Osteoblast (primary cell): ENCODE data around the gene SLC41A3. TPM values are rescaled to one million over a fixed set of nuclear protein-coding genes. Genes with fewer than 3 reads are reported as not detected.
"Not testable (repeated sequence)": the region's sequence is repeated elsewhere in the genome, so short reads cannot be mapped to it uniquely, and the experiment has no call there.

Experiments
- DNase-seq: peaks from one replicate; pipeline ENCODE4 v3.0.0; 2011; ENCODE audit warnings: low spot score, mixed read lengths; ENCODE audit not compliant: insufficient read length; ENCODE audit errors: missing footprints
- H2AFZ ChIP-seq: 2 replicates; pipeline ENCODE4 v1.6.0; 2011; ENCODE audit warnings: mild to moderate bottlenecking, low read length
- H3K27ac ChIP-seq: 2 replicates; pipeline ENCODE4 v1.5.1; 2011; ENCODE audit warnings: mild to moderate bottlenecking, low read depth, low read length, moderate library complexity
- H3K27me3 ChIP-seq: 2 replicates; pipeline ENCODE4 v1.6.0; 2012; ENCODE audit warnings: mild to moderate bottlenecking, control low read depth, inconsistent platforms, low read length, moderate library complexity; ENCODE audit not compliant: insufficient read depth
- H3K36me3 ChIP-seq: 2 replicates; pipeline ENCODE4 v1.5.1; 2011; ENCODE audit warnings: mild to moderate bottlenecking, low read length, control low read depth, moderate library complexity; ENCODE audit not compliant: insufficient read depth
- H3K4me1 ChIP-seq: 2 replicates; pipeline ENCODE4 v1.5.1; 2011; ENCODE audit warnings: mild to moderate bottlenecking, low read length, control low read depth, moderate library complexity; ENCODE audit not compliant: insufficient read depth
- H3K4me2 ChIP-seq: 2 replicates; pipeline ENCODE4 v1.6.0; 2011; ENCODE audit warnings: mild to moderate bottlenecking, low read length; ENCODE audit not compliant: insufficient read depth
- H3K4me3 ChIP-seq: fragments of 200-600 bp; sonication (generic); 3 replicates; pipeline ENCODE4 v1.5.1; 2012; ENCODE audit warnings: mild to moderate bottlenecking, low read length, inconsistent platforms; ENCODE audit not compliant: insufficient read depth
- H3K79me2 ChIP-seq: 2 replicates; pipeline ENCODE4 v1.6.0; 2012; ENCODE audit warnings: mild to moderate bottlenecking, low read length, control low read depth, inconsistent platforms; ENCODE audit not compliant: insufficient read depth
- H3K9me3 ChIP-seq: 2 replicates; pipeline ENCODE4 v1.5.1; 2011; ENCODE audit warnings: low read depth, low read length, control low read depth
- H4K20me1 ChIP-seq: 2 replicates; pipeline ENCODE4 v1.6.0; 2012; ENCODE audit warnings: mild to moderate bottlenecking, low read length, control low read depth; ENCODE audit not compliant: insufficient read depth
- total RNA-seq: library from RNA; depleted of rRNA; stranded (reverse); fragments of >200 nt; gene quantifications from 2 replicates; pipeline ENCODE4 v1.2.3, GENCODE V29; 2012
- TF ChIP-seq, protein P1 (sequence below): IDR thresholded peaks from 2 replicates; pipeline ENCODE4 v1.5.1; 2011; ENCODE audit warnings: mild to moderate bottlenecking, low read depth, low read length, moderate library complexity; ENCODE audit errors: extremely low read depth

SLC41A3 gene
- total RNA-seq, 1 donor, result 59.4 TPM

DNA sequence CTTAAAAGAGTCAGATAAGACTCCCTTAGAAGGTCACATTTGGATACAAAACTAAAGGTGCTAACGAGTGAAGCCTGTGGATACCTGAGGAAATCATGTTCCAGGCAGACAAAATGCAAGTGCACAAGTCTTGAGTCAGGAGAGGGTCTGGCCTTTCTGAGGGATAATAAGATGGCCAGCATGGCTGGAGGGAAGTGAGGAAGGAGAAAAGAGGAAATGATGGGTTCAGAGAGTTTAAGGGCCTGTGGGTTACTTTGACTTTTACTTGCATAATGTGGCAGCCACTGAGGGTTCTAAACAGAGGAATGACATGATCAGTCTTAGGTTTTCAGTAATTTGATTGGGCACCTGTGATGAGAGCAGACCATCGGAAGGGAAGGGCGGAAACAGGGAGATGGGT lies 118.4 kb downstream of the SLC41A3 start:
- Histone ChIP-seq H3K4me1 (no peaks in the 10 kb centered on the region), H3K79me2 (no peaks in the 10 kb centered on the region), H3K4me2 (no peak overlapping the region), H3K9me3 (no peaks in the 10 kb centered on the region), H4K20me1 (no peaks in the 10 kb centered on the region), H3K36me3 (no peaks in the 10 kb centered on the region), H3K27ac (no peak overlapping the region), H2AFZ (no peak overlapping the region), H3K4me3 (no peak overlapping the region), H3K27me3 (peaks cover 41% of the 10 kb centered on the region)
- no peak for DNase-seq
- TF ChIP-seq, protein P1, sequence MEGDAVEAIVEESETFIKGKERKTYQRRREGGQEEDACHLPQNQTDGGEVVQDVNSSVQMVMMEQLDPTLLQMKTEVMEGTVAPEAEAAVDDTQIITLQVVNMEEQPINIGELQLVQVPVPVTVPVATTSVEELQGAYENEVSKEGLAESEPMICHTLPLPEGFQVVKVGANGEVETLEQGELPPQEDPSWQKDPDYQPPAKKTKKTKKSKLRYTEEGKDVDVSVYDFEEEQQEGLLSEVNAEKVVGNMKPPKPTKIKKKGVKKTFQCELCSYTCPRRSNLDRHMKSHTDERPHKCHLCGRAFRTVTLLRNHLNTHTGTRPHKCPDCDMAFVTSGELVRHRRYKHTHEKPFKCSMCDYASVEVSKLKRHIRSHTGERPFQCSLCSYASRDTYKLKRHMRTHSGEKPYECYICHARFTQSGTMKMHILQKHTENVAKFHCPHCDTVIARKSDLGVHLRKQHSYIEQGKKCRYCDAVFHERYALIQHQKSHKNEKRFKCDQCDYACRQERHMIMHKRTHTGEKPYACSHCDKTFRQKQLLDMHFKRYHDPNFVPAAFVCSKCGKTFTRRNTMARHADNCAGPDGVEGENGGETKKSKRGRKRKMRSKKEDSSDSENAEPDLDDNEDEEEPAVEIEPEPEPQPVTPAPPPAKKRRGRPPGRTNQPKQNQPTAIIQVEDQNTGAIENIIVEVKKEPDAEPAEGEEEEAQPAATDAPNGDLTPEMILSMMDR, result no peak

DNA sequence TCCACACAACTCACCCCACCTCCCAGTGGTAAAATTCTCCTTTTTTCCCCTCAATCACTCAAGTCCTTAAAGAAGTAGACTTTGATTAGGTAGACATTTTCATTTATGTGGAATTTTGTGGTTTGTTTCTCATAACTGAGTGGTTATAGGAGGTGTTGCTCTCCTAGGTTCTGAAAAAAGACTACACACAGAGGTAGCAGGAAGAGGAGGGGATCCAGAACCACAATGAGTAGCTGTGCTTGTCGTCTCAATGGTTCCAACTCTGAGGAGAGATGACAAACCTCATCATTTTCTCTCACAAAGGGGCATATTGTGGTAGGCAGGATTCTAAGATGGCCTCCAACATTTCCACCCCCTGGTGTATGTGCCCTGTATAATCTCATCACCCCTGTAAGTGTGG lies 120.1 kb downstream of the SLC41A3 start:
- not testable (repeated sequence) for H3K4me2 ChIP-seq, H3K9me3 ChIP-seq, H3K4me1 ChIP-seq, H4K20me1 ChIP-seq, H3K4me3 ChIP-seq, H2AFZ ChIP-seq, H3K27ac ChIP-seq, H3K79me2 ChIP-seq, DNase-seq, H3K36me3 ChIP-seq
- H3K27me3 ChIP-seq, result peaks cover 36% of the 10 kb centered on the region

DNA sequence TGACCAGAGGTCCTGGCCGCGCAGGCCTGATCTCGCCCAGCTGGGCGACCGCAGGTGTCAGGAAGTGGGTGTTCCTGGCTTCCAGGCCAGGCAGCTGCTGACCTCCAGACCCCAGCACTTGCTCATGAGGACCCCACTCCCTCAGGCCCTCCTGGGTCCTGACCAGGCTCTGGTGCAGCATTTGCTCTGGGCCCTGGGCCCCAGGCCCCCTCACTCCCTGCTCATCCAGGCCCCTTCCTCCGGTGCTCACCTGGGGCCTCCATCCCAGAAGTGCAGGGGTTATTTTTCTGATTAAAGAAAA lies 122.7 kb downstream of the SLC41A3 start:
- Histone ChIP-seq H3K36me3 (no peaks in the 10 kb centered on the region), H3K4me1 (no peaks in the 10 kb centered on the region), H3K4me2 (no peak overlapping the region), H3K9me3 (no peaks in the 10 kb centered on the region), H4K20me1 (no peaks in the 10 kb centered on the region), H3K79me2 (no peaks in the 10 kb centered on the region), H3K27ac (no peak overlapping the region), H3K27me3 (peaks cover 16% of the 10 kb centered on the region), H3K4me3 (no peak overlapping the region), H2AFZ (no peak overlapping the region)
- DNase-seq, result no peak
- TF ChIP-seq, protein P1, result no peak

DNA sequence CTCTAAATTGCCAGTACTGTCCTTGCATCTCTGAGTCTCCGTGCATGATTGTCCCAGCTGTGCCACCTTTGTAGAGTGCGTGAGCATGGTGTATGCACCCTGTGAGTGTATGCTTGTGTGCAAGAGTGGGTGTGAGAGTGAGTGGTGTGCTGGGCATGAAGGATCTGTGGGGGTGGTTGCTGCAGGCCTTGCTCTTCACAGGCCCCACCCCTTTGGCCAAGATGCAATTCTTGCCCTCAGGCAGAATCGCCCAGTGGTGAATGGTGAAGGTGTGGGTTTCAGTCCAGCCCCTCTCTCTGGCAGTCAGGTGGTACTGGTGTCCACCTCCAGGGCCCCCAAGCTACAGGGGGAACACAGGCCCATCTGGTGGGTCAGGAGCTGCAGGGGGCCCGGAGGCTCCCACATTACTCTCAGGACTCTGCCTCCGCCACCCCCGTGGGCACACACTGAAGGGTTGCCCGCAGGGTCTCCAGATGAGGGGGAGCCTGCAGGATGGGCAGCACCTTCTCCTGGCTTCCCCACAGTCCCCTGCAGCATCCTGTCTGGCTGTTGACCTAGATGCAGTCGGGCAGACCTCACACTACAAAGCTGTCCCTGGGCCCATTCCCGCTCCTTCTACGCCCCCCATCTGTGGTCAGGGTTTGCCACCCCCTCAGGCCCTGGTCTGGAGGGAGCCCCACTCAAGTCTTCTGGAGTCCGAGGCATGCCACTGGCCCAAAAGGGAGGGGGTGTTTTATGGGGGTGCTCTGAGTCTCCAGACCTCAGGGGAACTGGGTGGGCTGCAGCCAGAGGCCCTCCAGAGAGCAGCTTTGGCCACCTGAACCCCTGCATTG lies 123.3 kb downstream of the SLC41A3 start:
- Histone ChIP-seq H4K20me1 (no peaks in the 10 kb centered on the region), H3K27ac (no peak overlapping the region), H3K4me2 (no peak overlapping the region), H3K4me1 (no peaks in the 10 kb centered on the region), H3K9me3 (no peaks in the 10 kb centered on the region), H3K36me3 (no peaks in the 10 kb centered on the region), H3K27me3 (peaks cover 11% of the 10 kb centered on the region), H3K4me3 (no peak overlapping the region), H3K79me2 (no peaks in the 10 kb centered on the region), H2AFZ (no peak overlapping the region)
- DNase-seq, result peak; percentile 69
- TF ChIP-seq, protein P1, result no peak
